HUES6 (cell line): ENCODE data around the gene ACSF3.
"Not testable (repeated sequence)": the region's sequence is repeated elsewhere in the genome, so short reads cannot be mapped to it uniquely, and the experiment has no call there.

Experiments used
- H3K27ac ChIP-seq: 2 replicates; pipeline ENCODE4 v1.7.0; 2013; ENCODE audit warnings: low read depth, mild to moderate bottlenecking, low read length, inconsistent platforms
- H3K27me3 ChIP-seq: 2 replicates; pipeline ENCODE4 v1.6.1; 2013; ENCODE audit warnings: low read length; ENCODE audit not compliant: control insufficient read depth, insufficient read depth
- H3K36me3 ChIP-seq: 2 replicates; pipeline ENCODE4 v1.6.1; 2013; ENCODE audit warnings: low read length; ENCODE audit not compliant: control insufficient read depth, insufficient read depth
- H3K4me1 ChIP-seq: 2 replicates; pipeline ENCODE4 v1.6.1; 2013; ENCODE audit warnings: low read length; ENCODE audit not compliant: control insufficient read depth, insufficient read depth
- H3K4me3 ChIP-seq: 2 replicates; pipeline ENCODE4 v1.5.1; 2013; ENCODE audit warnings: low read depth, low read length
- H3K9ac ChIP-seq: one replicate; pipeline ENCODE4 v1.6.1; 2013; ENCODE audit warnings: mild to moderate bottlenecking, low read length
- H3K9me3 ChIP-seq: 2 replicates; pipeline ENCODE4 v1.6.1; 2013; ENCODE audit warnings: low read depth, low read length; ENCODE audit not compliant: control insufficient read depth, insufficient read depth

The ACSF3 gene

GRCh38 chr16:89184933-89185794, 91.5 kb downstream of the ACSF3 start:
- no peaks in the 10 kb centered on the region for H3K36me3 ChIP-seq
- no peak overlapping the region for H3K27ac ChIP-seq
- peaks cover 37% of the 10 kb centered on the region; the same call in 1 of the 2 replicates for H3K27me3 ChIP-seq
- no peak overlapping the region for H3K4me3 ChIP-seq
- H3K4me1 ChIP-seq: no peaks in the 10 kb centered on the region
- no peaks in the 10 kb centered on the region for H3K9me3 ChIP-seq
- no peak overlapping the region for H3K9ac ChIP-seq

GRCh38 chr16:89185887-89186592, 92.4 kb downstream of the ACSF3 start:
- H3K36me3 ChIP-seq, H3K27ac ChIP-seq, H3K4me1 ChIP-seq: not testable (repeated sequence)

GRCh38 chr16:89186593-89187031, 93.0 kb downstream of the ACSF3 start:
- H3K9ac ChIP-seq, H3K4me1 ChIP-seq, H3K9me3 ChIP-seq, H3K36me3 ChIP-seq, H3K4me3 ChIP-seq, H3K27ac ChIP-seq: not testable (repeated sequence)
- H3K27me3 ChIP-seq: peaks cover 52% of the 10 kb centered on the region

More at GRCh38 chr16:89185887-89186592, 92.4 kb downstream of the ACSF3 start:
- not testable (repeated sequence) for H3K4me3 ChIP-seq, H3K9me3 ChIP-seq, H3K9ac ChIP-seq
- H3K27me3 ChIP-seq: peaks cover 46% of the 10 kb centered on the region; the same call in 1 of the 2 replicates

GRCh38 chr16:89187032-89187769, 93.5 kb downstream of the ACSF3 start:
- Histone ChIP-seq H3K4me3 (no peak overlapping the region), H3K27ac (no peak overlapping the region), H3K4me1 (no peaks in the 10 kb centered on the region)

GRCh38 chr16:89187770-89188392, 94.2 kb downstream of the ACSF3 start:
- Histone ChIP-seq H3K9me3 (peaks cover 4% of the 10 kb centered on the region; the same call in 1 of the 2 replicates), H3K4me1 (no peaks in the 10 kb centered on the region), H3K36me3 (no peaks in the 10 kb centered on the region), H3K27me3 (peaks cover 58% of the 10 kb centered on the region), H3K4me3 (no peak overlapping the region), H3K27ac (no peak overlapping the region), H3K9ac (no peak overlapping the region)

More at GRCh38 chr16:89187032-89187769, 93.5 kb downstream of the ACSF3 start:
- Histone ChIP-seq H3K27me3 (peaks cover 56% of the 10 kb centered on the region), H3K9me3 (peaks cover 4% of the 10 kb centered on the region; the same call in 1 of the 2 replicates), H3K36me3 (no peaks in the 10 kb centered on the region), H3K9ac (no peak overlapping the region)

GRCh38 chr16:89188471-89189357, 95.1 kb downstream of the ACSF3 start:
- H3K9ac ChIP-seq, H3K9me3 ChIP-seq, H3K4me1 ChIP-seq, H3K4me3 ChIP-seq, H3K36me3 ChIP-seq, H3K27ac ChIP-seq: not testable (repeated sequence)
- H3K27me3 ChIP-seq: peaks cover 56% of the 10 kb centered on the region

GRCh38 chr16:89189358-89190025, 95.8 kb downstream of the ACSF3 start:
- no peak overlapping the region for H3K9ac ChIP-seq
- H3K9me3 ChIP-seq: peaks cover 4% of the 10 kb centered on the region; the same call in 1 of the 2 replicates
- no peaks in the 10 kb centered on the region for H3K4me1 ChIP-seq
- H3K27me3 ChIP-seq: peaks cover 57% of the 10 kb centered on the region
- no peak overlapping the region for H3K27ac ChIP-seq
- H3K4me3 ChIP-seq: no peak overlapping the region
- H3K36me3 ChIP-seq: no peaks in the 10 kb centered on the region

GRCh38 chr16:89190150-89190958, 96.7 kb downstream of the ACSF3 start:
- H3K27me3 ChIP-seq: peaks cover 51% of the 10 kb centered on the region
- no peak overlapping the region for H3K4me3 ChIP-seq
- H3K9ac ChIP-seq: no peak overlapping the region
- H3K27ac ChIP-seq: no peak overlapping the region
- no peaks in the 10 kb centered on the region for H3K36me3 ChIP-seq
- H3K4me1 ChIP-seq: no peaks in the 10 kb centered on the region
- H3K9me3 ChIP-seq: peaks cover 4% of the 10 kb centered on the region; the same call in 1 of the 2 replicates
